IMR-90 (cell line): ENCODE data around the gene CHN1. TPM values are rescaled to one million over a fixed set of nuclear protein-coding genes. Genes with fewer than 3 reads are reported as not detected.

Experiments
- ATAC-seq: fragments of 200-7000 bp; cut with Tn5 transposase; 2 replicates; pipeline ENCODE4 v1.9.1; 2020; ENCODE audit warnings: low read depth, mild to moderate bottlenecking, moderate library complexity
- BruUV-seq: library from RNA; stranded (reverse); fragments of 400-500 nt; replicated peaks from 2 replicates; lab custom pipeline; 2021; lab: Mats Ljungman, UMichigan
- CTCF ChIA-PET: fragments of 300-600 bp; formaldehyde crosslinking; extraction: SDS; loops from one replicate; lab custom pipeline; 2021; ENCODE audit warnings: antibody characterized with exemption; lab: Yijun Ruan, JAX
- POLR2A ChIA-PET: fragments of 300-600 bp; sonication (Branson Sonifier 250); formaldehyde crosslinking; loops from one replicate; lab custom pipeline; 2022; ENCODE audit warnings: antibody characterized with exemption; ENCODE audit not compliant: unreplicated experiment; lab: Charles Lee
- DNase-seq: peaks from one replicate; pipeline ENCODE4 v3.0.0; 2013
- H2AFZ ChIP-seq: replicated peaks from 2 replicates; pipeline ENCODE3; 2013; ENCODE audit warnings: low read length, mild to moderate bottlenecking; ENCODE audit not compliant: poor library complexity
- H2AK5ac ChIP-seq: 2 replicates; pipeline ENCODE4 v1.6.1; 2013; ENCODE audit warnings: low read depth, low read length, inconsistent platforms
- H2AK9ac ChIP-seq: replicated peaks from 2 replicates; pipeline ENCODE3; 2013; ENCODE audit warnings: mild to moderate bottlenecking, low read depth, low read length, moderate library complexity; ENCODE audit not compliant: poor library complexity
- H2BK120ac ChIP-seq: 2 replicates; pipeline ENCODE4 v1.6.1; 2013; ENCODE audit warnings: low read depth, low read length, inconsistent platforms
- H2BK15ac ChIP-seq: 3 replicates; pipeline ENCODE4 v1.6.1; 2013; ENCODE audit warnings: low read depth, low read length, inconsistent platforms
- H2BK20ac ChIP-seq: 2 replicates; pipeline ENCODE4 v1.6.1; 2013; ENCODE audit warnings: low read depth, mild to moderate bottlenecking, inconsistent platforms, low read length, moderate library complexity
- H2BK5ac ChIP-seq: 2 replicates; pipeline ENCODE4 v1.6.1; 2013; ENCODE audit warnings: mild to moderate bottlenecking, low read depth, low read length, inconsistent platforms; ENCODE audit not compliant: poor library complexity, severe bottlenecking
- H3K14ac ChIP-seq: replicated peaks from 2 replicates; pipeline ENCODE4 v1.6.1; 2013; ENCODE audit warnings: low read depth, low read length, inconsistent platforms
- H3K18ac ChIP-seq: 2 replicates; pipeline ENCODE4 v1.6.1; 2013; ENCODE audit warnings: low read depth, low read length, control low read depth
- H3K23ac ChIP-seq: 2 replicates; pipeline ENCODE4 v1.6.1; 2013; ENCODE audit warnings: low read depth, low read length, inconsistent platforms
- H3K27ac ChIP-seq: 2 replicates; pipeline ENCODE4 v1.5.1; 2013; ENCODE audit warnings: mild to moderate bottlenecking, control low read depth, low read length; ENCODE audit not compliant: insufficient read depth
- H3K27me3 ChIP-seq: 2 replicates; pipeline ENCODE4 v1.6.1; 2013; ENCODE audit warnings: low read length; ENCODE audit not compliant: control insufficient read depth, insufficient read depth
- H3K36me3 ChIP-seq: 2 replicates; pipeline ENCODE4 v1.6.1; 2013; ENCODE audit warnings: low read length, mixed read lengths; ENCODE audit not compliant: control insufficient read depth, insufficient read depth
- H3K4ac ChIP-seq: 2 replicates; pipeline ENCODE4 v1.6.1; 2013; ENCODE audit warnings: low read depth, low read length, inconsistent platforms
- H3K4me1 ChIP-seq: 2 replicates; pipeline ENCODE4 v1.6.1; 2013; ENCODE audit warnings: low read length, mixed read lengths; ENCODE audit not compliant: control insufficient read depth, insufficient read depth
- H3K4me2 ChIP-seq: 2 replicates; pipeline ENCODE4 v1.6.1; 2013; ENCODE audit warnings: low read depth, mild to moderate bottlenecking, control low read depth, low read length, moderate library complexity
- H3K4me3 ChIP-seq: 2 replicates; pipeline ENCODE4 v1.5.1; 2013; ENCODE audit warnings: low read depth, mild to moderate bottlenecking, control low read depth, low read length, moderate library complexity; ENCODE audit not compliant: insufficient read depth
- H3K56ac ChIP-seq: 2 replicates; pipeline ENCODE4 v1.6.1; 2013; ENCODE audit warnings: low read length, inconsistent platforms; ENCODE audit not compliant: insufficient read depth; ENCODE audit errors: extremely low read depth
- H3K79me1 ChIP-seq, 2 experiments: 2 replicates each; pipeline ENCODE4 v1.6.1; 2013; ENCODE audit warnings: low read length in 2 of 2, inconsistent platforms in 1 of 2, low read depth in 1 of 2
- H3K9ac ChIP-seq: 2 replicates; pipeline ENCODE4 v1.6.1; 2013; ENCODE audit warnings: low read depth, low read length, control low read depth
- H3K9me1 ChIP-seq: 2 replicates; pipeline ENCODE4 v1.6.1; 2013; ENCODE audit warnings: low read length, inconsistent platforms; ENCODE audit not compliant: insufficient read depth
- H3K9me3 ChIP-seq: 2 replicates; pipeline ENCODE4 v1.6.1; 2013; ENCODE audit warnings: low read length; ENCODE audit not compliant: control insufficient read depth, insufficient read depth
- H4K20me1 ChIP-seq: 2 replicates; pipeline ENCODE4 v1.6.1; 2013; ENCODE audit warnings: low read length, inconsistent platforms; ENCODE audit not compliant: insufficient read depth
- H4K5ac ChIP-seq: 2 replicates; pipeline ENCODE4 v1.6.1; 2013; ENCODE audit warnings: mild to moderate bottlenecking, low read depth, low read length, control low read depth
- H4K8ac ChIP-seq, 2 experiments: 2 replicates each; pipeline ENCODE4 v1.6.1; 2013; ENCODE audit warnings: low read depth in 2 of 2, low read length in 2 of 2, control low read depth in 1 of 2, inconsistent platforms in 1 of 2
- H4K91ac ChIP-seq: 2 replicates; pipeline ENCODE4 v1.6.1; 2013; ENCODE audit warnings: low read depth, low read length, inconsistent platforms; ENCODE audit not compliant: insufficient read depth
- BHLHE40 ChIP-seq: fragments of 150-350 bp; IDR thresholded peaks from 2 replicates; pipeline ENCODE4 v1.6.1; 2016; ENCODE audit warnings: mild to moderate bottlenecking, low read depth, low read length
- CEBPB ChIP-seq: IDR thresholded peaks from 2 replicates; pipeline ENCODE4 v1.6.1; 2012; ENCODE audit warnings: low read depth, low read length, improper control_type of control experiment
- CHD1 ChIP-seq: IDR thresholded peaks from 2 replicates; pipeline ENCODE4 v1.6.1; 2012; ENCODE audit warnings: low read depth, low read length, improper control_type of control experiment
- CTCF ChIP-seq: conservative IDR thresholded peaks from 2 replicates; pipeline ENCODE4 v1.5.1; 2012; ENCODE audit warnings: mild to moderate bottlenecking, low read depth, low read length, improper control_type of control experiment
- ELK1 ChIP-seq: fragments of 150-350 bp; IDR thresholded peaks from 2 replicates; pipeline ENCODE4 v1.6.1; 2016; ENCODE audit warnings: low read depth, mild to moderate bottlenecking, low read length, moderate library complexity, borderline replicate concordance
- FOS ChIP-seq: fragments of 150-350 bp; IDR thresholded peaks from 2 replicates; pipeline ENCODE4 v1.6.1; 2016; ENCODE audit warnings: low read depth, low read length
- MAFK ChIP-seq: IDR thresholded peaks from 2 replicates; pipeline ENCODE4 v1.6.1; 2012; ENCODE audit warnings: low read depth, low read length, improper control_type of control experiment
- MAZ ChIP-seq: IDR thresholded peaks from 2 replicates; pipeline ENCODE4 v1.6.1; 2012; ENCODE audit warnings: low read depth, mild to moderate bottlenecking, low read length, improper control_type of control experiment, moderate library complexity, borderline replicate concordance
- MXI1 ChIP-seq: IDR thresholded peaks from 2 replicates; pipeline ENCODE4 v1.6.1; 2012; ENCODE audit warnings: low read depth, mild to moderate bottlenecking, low read length, moderate library complexity, borderline replicate concordance
- NFE2L2 ChIP-seq: fragments of 150-350 bp; IDR thresholded peaks from 2 replicates; pipeline ENCODE4 v1.6.1; 2016; ENCODE audit warnings: low read depth, mild to moderate bottlenecking, low read length
- POLR2A ChIP-seq: IDR thresholded peaks from 2 replicates; pipeline ENCODE4 v1.6.1; 2012; ENCODE audit warnings: mild to moderate bottlenecking, low read depth, low read length
- RAD21 ChIP-seq: IDR thresholded peaks from 2 replicates; pipeline ENCODE4 v1.6.1; 2012; ENCODE audit warnings: low read length, improper control_type of control experiment
- RCOR1 ChIP-seq: IDR thresholded peaks from 2 replicates; pipeline ENCODE4 v1.6.1; 2012; ENCODE audit warnings: mild to moderate bottlenecking, low read length, improper control_type of control experiment; ENCODE audit not compliant: insufficient replicate concordance
- RFX5 ChIP-seq: IDR thresholded peaks from 2 replicates; pipeline ENCODE4 v1.8.0; 2012; ENCODE audit warnings: low read depth, mild to moderate bottlenecking, low read length, moderate library complexity
- SMC3 ChIP-seq: fragments of 150-350 bp; IDR thresholded peaks from 2 replicates; pipeline ENCODE4 v1.6.1; 2016; ENCODE audit warnings: low read depth, mild to moderate bottlenecking, antibody characterized with exemption, low read length, moderate library complexity
- WGBS, 2 experiments: methylation state at CpG; one replicate each; pipeline versions ENCODE4 v1.1.5 to v1.1.7; 2013; ENCODE audit warnings: missing lambda C conversion rate in 2 of 2; ENCODE audit not compliant: insufficient read length in 1 of 2; ENCODE audit errors: extremely low coverage in 2 of 2; 5-methylcytosine and 5-hydroxymethylcytosine counted together
- dilution Hi-C: fragments of 300-500 bp; cut with HindIII; formaldehyde crosslinking; loops from one replicate; pipeline ENCODE4 v1.14.3; 2018; ENCODE audit warnings: low sequenced_read_pairs; ENCODE audit not compliant: unreplicated experiment
- in situ Hi-C: fragments of 300-500 bp; cut with MboI; formaldehyde crosslinking; loops from 3 replicates; pipeline ENCODE4 v1.14.3; 2019; ENCODE audit warnings: low sequenced_read_pairs, inconsistent platforms, mixed read lengths
- intact Hi-C: fragments of 100-400 bp; cut with micrococcal nuclease; formaldehyde crosslinking; loops from 2 replicates; pipeline ENCODE4 v1.10.0; 2022
- polyA plus RNA-seq, 3 experiments: library from polyadenylated mRNA; depleted of rRNA; stranded (reverse); fragments of >200 nt; gene quantifications; 2 replicates each; pipeline ENCODE4 v1.2.3, GENCODE V29; 2012; ENCODE audit warnings: low replicate concordance in 1 of 3
- total RNA-seq: library from RNA; depleted of rRNA; stranded (reverse); fragments of >200 nt; gene quantifications from 2 replicates; pipeline ENCODE4 v1.2.3, GENCODE V29; 2012
- TF ChIP-seq, protein P1 (sequence below): fragments of 150-350 bp; IDR thresholded peaks from 2 replicates; pipeline ENCODE4 v1.6.1; 2017; ENCODE audit warnings: mild to moderate bottlenecking, antibody characterized with exemption, low read length, low read depth

Gene CHN1
- total and polyA plus RNA-seq, 2 of the 4 experiments (the other 2 are of a cell fraction), result 58.4 to 66.9 TPM

DNA sequence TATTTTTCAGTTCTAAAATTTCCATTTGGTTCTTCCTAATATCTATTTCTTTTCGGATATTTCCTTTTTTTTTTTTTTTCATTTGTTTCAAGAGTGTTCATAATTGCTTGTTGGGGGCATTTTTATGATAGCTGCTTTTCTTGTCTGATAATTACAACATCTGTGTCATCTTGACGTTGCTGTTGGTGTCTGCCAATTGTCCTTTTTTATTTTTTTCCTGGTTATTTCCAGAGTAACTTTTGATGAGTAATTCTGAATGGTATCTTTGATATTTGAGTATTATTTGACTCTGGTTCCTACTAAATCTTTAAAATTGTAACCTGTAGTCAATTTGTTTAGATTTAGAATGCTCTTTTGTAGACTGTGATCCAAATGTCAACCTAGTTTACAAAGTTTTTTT is 189.7 kb downstream of the CHN1 start:
- ChIA-PET CTCF (no interaction called here), POLR2A (no interaction called here)
- peaks cover 10% of the 10 kb centered on the region for H3K9me1 ChIP-seq
- no peak overlapping the region for H3K56ac ChIP-seq
- no peaks in the 10 kb centered on the region for H4K20me1 ChIP-seq
- H3K14ac ChIP-seq, result peak overlapping the region; percentile 72
- TF ChIP-seq CTCF (no peak), CHD1 (no peak), BHLHE40 (no peak), MAZ (no peak), SMC3 (no peak), RCOR1 (no peak), POLR2A (no peak), NFE2L2 (no peak), CEBPB (no peak), MAFK (no peak), RAD21 (no peak), FOS (no peak), RFX5 (no peak), ELK1 (no peak), MXI1 (no peak)
- TF ChIP-seq, protein P1, sequence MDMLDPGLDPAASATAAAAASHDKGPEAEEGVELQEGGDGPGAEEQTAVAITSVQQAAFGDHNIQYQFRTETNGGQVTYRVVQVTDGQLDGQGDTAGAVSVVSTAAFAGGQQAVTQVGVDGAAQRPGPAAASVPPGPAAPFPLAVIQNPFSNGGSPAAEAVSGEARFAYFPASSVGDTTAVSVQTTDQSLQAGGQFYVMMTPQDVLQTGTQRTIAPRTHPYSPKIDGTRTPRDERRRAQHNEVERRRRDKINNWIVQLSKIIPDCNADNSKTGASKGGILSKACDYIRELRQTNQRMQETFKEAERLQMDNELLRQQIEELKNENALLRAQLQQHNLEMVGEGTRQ, result no peak
- no peak overlapping the region for H3K4me2 ChIP-seq
- H3K79me1 ChIP-seq, result peaks cover 7 to 17% of the 10 kb centered on the region in 2 experiments; a peak in 2 of 4 replicates
- no peak overlapping the region for H4K91ac ChIP-seq
- H2AK9ac ChIP-seq, result no peak overlapping the region
- dilution Hi-C loops (no loop called here), intact Hi-C loops (no loop called here), in situ Hi-C loops (no loop called here)
- H3K9ac ChIP-seq, result no peak overlapping the region
- no peak overlapping the region for H3K23ac ChIP-seq
- DNase-seq, result no peak
- H3K27me3 ChIP-seq, result no peaks in the 10 kb centered on the region
- no peak overlapping the region for H3K27ac ChIP-seq
- H3K36me3 ChIP-seq, result peaks cover 9% of the 10 kb centered on the region
- no peak overlapping the region for H3K4ac ChIP-seq
- no peak overlapping the region for H3K4me3 ChIP-seq
- H3K9me3 ChIP-seq, result no peaks in the 10 kb centered on the region
- no peak overlapping the region for H2AK5ac ChIP-seq
- no CpG with 5 or more reads among the region's 2 CpGs for WGBS, 2 experiments
- H2BK120ac ChIP-seq, result 0 out of 2 replicates have a peak overlapping the region, but pooled peaks have one; percentile 50
- no peak overlapping the region for H3K18ac ChIP-seq
- no peak overlapping the region for H4K5ac ChIP-seq
- no peak overlapping the region for H2AFZ ChIP-seq
- no peak overlapping the region for H2BK15ac ChIP-seq
- no peak for ATAC-seq
- BruUV-seq, result no TSS peak
- no peak overlapping the region for H2BK20ac ChIP-seq
- peaks cover 8% of the 10 kb centered on the region for H3K4me1 ChIP-seq
- H2BK5ac ChIP-seq, result no peak overlapping the region
- no peak overlapping the region for H4K8ac ChIP-seq
